GM23338 (cell line): Measurements from ENCODE around the gene SULT1C2.

Experiments used
- CTCF ChIP-seq, 2 experiments: fragments of 200-600 bp in 1 of 2; sonication (generic) in 1 of 2; conservative IDR thresholded peaks; 2 replicates each; pipeline versions ENCODE4 v1.5.1 to v1.6.1; 2016 to 2017; ENCODE audit warnings: antibody characterized with exemption in 2 of 2, low read depth in 2 of 2, mild to moderate bottlenecking in 2 of 2, moderate library complexity in 1 of 2
- EZH2 ChIP-seq: fragments of 200-600 bp; sonication (generic); IDR thresholded peaks from one replicate; pipeline ENCODE4 v1.8.0; 2017; ENCODE audit warnings: antibody characterized with exemption, mild to moderate bottlenecking, low read depth; ENCODE audit not compliant: unreplicated experiment
- EZH2phosphoT487 ChIP-seq: fragments of 200-600 bp; sonication (generic); IDR thresholded peaks from one replicate; pipeline ENCODE4 v1.8.1; 2018; ENCODE audit warnings: antibody characterized with exemption; ENCODE audit not compliant: unreplicated experiment
- POLR2AphosphoS5 ChIP-seq: IDR thresholded peaks from 2 replicates; pipeline ENCODE4 v1.6.1; 2016; ENCODE audit warnings: antibody characterized with exemption, low read depth

GRCh38 chr2:108301558-108301957, 12.9 kb downstream of the SULT1C2 start:
- TF ChIP-seq EZH2 (no peak), POLR2AphosphoS5 (no peak), CTCF (conservative IDR thresholded peaks at IDR 0.05; ENCODE audit: low read depth in 2 of 2) (no peak), EZH2phosphoT487 (no peak)
